SU-DHL-6 (cell line): ENCODE data around the gene EIF4G1.
"Not testable (repeated sequence)": the region's sequence is repeated elsewhere in the genome, so short reads cannot be mapped to it uniquely, and the experiment has no call there.

Source experiments
- H2AFZ ChIP-seq: fragments of 200-600 bp; sonication (generic); 2 replicates; pipeline ENCODE4 v1.6.1; 2014; ENCODE audit warnings: low read depth, mild to moderate bottlenecking, moderate library complexity, mixed read lengths, antibody characterized with exemption, low read length; ENCODE audit not compliant: severe bottlenecking
- H3F3A ChIP-seq: fragments of 200-600 bp; shearing (Covaris generic); 2 replicates; pipeline ENCODE4 v1.6.0; 2016; ENCODE audit warnings: antibody characterized with exemption, mild to moderate bottlenecking; ENCODE audit not compliant: insufficient read depth
- H3K27ac ChIP-seq: fragments of 200-600 bp; sonication (generic); 2 replicates; pipeline ENCODE4 v1.5.1; 2016; ENCODE audit warnings: low read depth, mild to moderate bottlenecking, low read length, moderate library complexity, mixed read lengths
- H3K27me3 ChIP-seq: fragments of 200-600 bp; sonication (generic), shearing (Covaris generic); 2 replicates; pipeline ENCODE4 v1.6.0; 2014; ENCODE audit warnings: mild to moderate bottlenecking, low read length
- H3K36me3 ChIP-seq: fragments of 200-600 bp; sonication (generic); 2 replicates; pipeline ENCODE4 v1.6.1; 2014; ENCODE audit warnings: mild to moderate bottlenecking, low read length, mixed read lengths
- H3K4me2 ChIP-seq: fragments of 300-600, 200-600 bp; shearing (Covaris generic), sonication (generic); 2 replicates; pipeline ENCODE4 v1.6.0; 2014; ENCODE audit warnings: low read length, low read depth, mild to moderate bottlenecking; ENCODE audit not compliant: poor library complexity, severe bottlenecking
- H3K4me3 ChIP-seq: fragments of 200-600 bp; sonication (generic); 2 replicates; pipeline ENCODE4 v1.5.1; 2014; ENCODE audit warnings: antibody characterized with exemption, low read length, mild to moderate bottlenecking, mixed read lengths; ENCODE audit not compliant: insufficient read depth, poor library complexity, severe bottlenecking
- H3K79me2 ChIP-seq: fragments of 200-600 bp; sonication (generic); 2 replicates; pipeline ENCODE4 v1.6.1; 2014; ENCODE audit warnings: mild to moderate bottlenecking, low read length, moderate library complexity; ENCODE audit not compliant: insufficient read depth
- H3K9ac ChIP-seq: fragments of 200-600 bp; sonication (generic); 2 replicates; pipeline ENCODE4 v1.7.0; 2014; ENCODE audit warnings: mild to moderate bottlenecking, low read length
- H3K9me2 ChIP-seq: fragments of 200-600 bp; sonication (generic); replicated peaks from 2 replicates; pipeline ENCODE4 v1.6.1; 2014; ENCODE audit warnings: low read length; ENCODE audit not compliant: insufficient read depth
- H3K9me3 ChIP-seq: fragments of 200-600 bp; sonication (generic); 2 replicates; pipeline ENCODE4 v1.6.1; 2014; ENCODE audit warnings: low read length, mixed read lengths; ENCODE audit not compliant: insufficient read depth
- H4K20me1 ChIP-seq: fragments of 200-600 bp; sonication (generic); 2 replicates; pipeline ENCODE4 v1.6.1; 2014; ENCODE audit warnings: low read depth, mild to moderate bottlenecking, antibody characterized with exemption, low read length, moderate library complexity, mixed read lengths
- EZH2phosphoT487 ChIP-seq: fragments of 200-600 bp; sonication (generic), shearing (Covaris generic); conservative IDR thresholded peaks from 2 replicates; pipeline ENCODE4 v1.6.1; 2018; ENCODE audit warnings: mild to moderate bottlenecking, antibody characterized with exemption, low read length, moderate library complexity, mixed read lengths
- TF ChIP-seq, protein P1 (sequence below): fragments of 200-600 bp; sonication (generic); IDR thresholded peaks from one replicate; pipeline ENCODE4 v1.5.1; 2017; ENCODE audit warnings: antibody characterized with exemption, mild to moderate bottlenecking, low read length, moderate library complexity; ENCODE audit not compliant: insufficient read depth, poor library complexity, severe bottlenecking

The EIF4G1 gene, protein sequence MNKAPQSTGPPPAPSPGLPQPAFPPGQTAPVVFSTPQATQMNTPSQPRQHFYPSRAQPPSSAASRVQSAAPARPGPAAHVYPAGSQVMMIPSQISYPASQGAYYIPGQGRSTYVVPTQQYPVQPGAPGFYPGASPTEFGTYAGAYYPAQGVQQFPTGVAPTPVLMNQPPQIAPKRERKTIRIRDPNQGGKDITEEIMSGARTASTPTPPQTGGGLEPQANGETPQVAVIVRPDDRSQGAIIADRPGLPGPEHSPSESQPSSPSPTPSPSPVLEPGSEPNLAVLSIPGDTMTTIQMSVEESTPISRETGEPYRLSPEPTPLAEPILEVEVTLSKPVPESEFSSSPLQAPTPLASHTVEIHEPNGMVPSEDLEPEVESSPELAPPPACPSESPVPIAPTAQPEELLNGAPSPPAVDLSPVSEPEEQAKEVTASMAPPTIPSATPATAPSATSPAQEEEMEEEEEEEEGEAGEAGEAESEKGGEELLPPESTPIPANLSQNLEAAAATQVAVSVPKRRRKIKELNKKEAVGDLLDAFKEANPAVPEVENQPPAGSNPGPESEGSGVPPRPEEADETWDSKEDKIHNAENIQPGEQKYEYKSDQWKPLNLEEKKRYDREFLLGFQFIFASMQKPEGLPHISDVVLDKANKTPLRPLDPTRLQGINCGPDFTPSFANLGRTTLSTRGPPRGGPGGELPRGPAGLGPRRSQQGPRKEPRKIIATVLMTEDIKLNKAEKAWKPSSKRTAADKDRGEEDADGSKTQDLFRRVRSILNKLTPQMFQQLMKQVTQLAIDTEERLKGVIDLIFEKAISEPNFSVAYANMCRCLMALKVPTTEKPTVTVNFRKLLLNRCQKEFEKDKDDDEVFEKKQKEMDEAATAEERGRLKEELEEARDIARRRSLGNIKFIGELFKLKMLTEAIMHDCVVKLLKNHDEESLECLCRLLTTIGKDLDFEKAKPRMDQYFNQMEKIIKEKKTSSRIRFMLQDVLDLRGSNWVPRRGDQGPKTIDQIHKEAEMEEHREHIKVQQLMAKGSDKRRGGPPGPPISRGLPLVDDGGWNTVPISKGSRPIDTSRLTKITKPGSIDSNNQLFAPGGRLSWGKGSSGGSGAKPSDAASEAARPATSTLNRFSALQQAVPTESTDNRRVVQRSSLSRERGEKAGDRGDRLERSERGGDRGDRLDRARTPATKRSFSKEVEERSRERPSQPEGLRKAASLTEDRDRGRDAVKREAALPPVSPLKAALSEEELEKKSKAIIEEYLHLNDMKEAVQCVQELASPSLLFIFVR (N-terminal part only)

DNA sequence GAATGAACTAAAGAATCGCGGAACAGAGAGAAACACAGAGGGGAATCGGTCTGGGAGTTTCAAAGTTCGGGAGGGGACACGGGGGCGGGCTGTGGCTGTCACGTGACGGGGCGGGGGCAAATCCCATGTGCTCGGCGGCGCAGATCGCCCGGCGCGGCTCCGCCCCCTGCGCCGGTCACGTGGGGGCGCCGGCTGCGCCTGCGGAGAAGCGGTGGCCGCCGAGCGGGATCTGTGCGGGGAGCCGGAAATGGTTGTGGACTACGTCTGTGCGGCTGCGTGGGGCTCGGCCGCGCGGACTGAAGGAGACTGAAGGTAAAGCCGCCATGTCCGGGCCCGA lies at the start of gene EIF4G1:
Gene EIF4G1, plus strand, starts transcription at position 244 of the 337 bp plus-strand sequence. CDS start 1,191 bp downstream, outside the sequence.
- Histone ChIP-seq H3F3A (0 out of 2 replicates have a peak, but pooled peaks cover 7% of the 10 kb centered on the region), H3K9me2 (no peaks in the 10 kb centered on the region), H3K4me2 (peak within 1 kb of the TSS; percentile 88), H3K27ac (peak within 1 kb of the TSS; percentile 76), H3K9ac (peak within 1 kb of the TSS; percentile 99), H4K20me1 (peaks cover 8% of the 10 kb centered on the region; the same call in 1 of the 2 replicates), H3K79me2 (peaks cover 47% of the 10 kb centered on the region), H3K36me3 (no peaks in the 10 kb centered on the region), H2AFZ (peak within 1 kb of the TSS; percentile 91), H3K9me3 (no peaks in the 10 kb centered on the region), H3K27me3 (no peaks in the 10 kb centered on the region), H3K4me3 (peak within 1 kb of the TSS; percentile 99)
- TF ChIP-seq, protein P1, sequence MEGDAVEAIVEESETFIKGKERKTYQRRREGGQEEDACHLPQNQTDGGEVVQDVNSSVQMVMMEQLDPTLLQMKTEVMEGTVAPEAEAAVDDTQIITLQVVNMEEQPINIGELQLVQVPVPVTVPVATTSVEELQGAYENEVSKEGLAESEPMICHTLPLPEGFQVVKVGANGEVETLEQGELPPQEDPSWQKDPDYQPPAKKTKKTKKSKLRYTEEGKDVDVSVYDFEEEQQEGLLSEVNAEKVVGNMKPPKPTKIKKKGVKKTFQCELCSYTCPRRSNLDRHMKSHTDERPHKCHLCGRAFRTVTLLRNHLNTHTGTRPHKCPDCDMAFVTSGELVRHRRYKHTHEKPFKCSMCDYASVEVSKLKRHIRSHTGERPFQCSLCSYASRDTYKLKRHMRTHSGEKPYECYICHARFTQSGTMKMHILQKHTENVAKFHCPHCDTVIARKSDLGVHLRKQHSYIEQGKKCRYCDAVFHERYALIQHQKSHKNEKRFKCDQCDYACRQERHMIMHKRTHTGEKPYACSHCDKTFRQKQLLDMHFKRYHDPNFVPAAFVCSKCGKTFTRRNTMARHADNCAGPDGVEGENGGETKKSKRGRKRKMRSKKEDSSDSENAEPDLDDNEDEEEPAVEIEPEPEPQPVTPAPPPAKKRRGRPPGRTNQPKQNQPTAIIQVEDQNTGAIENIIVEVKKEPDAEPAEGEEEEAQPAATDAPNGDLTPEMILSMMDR, result no peak
- TF ChIP-seq EZH2phosphoT487, result no peak

DNA sequence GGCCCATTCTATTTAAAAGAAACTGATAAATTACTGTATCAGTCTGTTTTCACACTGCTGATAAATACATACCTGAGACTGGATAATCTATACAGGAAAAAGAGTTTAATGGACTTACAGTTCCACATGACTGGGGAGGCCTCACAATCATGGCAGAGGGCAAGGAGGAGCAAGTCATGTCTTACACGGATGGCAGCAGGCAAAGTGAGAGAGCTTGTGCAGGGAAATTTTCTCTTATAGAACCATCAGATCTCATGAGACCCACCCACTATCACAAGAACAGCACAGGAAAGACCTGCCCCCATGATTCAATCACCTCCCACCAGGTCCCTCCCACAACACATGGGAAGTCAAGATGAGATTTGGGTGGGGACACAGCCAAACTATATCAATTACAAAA lies 47.2 kb upstream of the EIF4G1 start:
- not testable (repeated sequence) for H3K27me3 ChIP-seq, H3K79me2 ChIP-seq, H3K36me3 ChIP-seq, H3K9ac ChIP-seq, H3F3A ChIP-seq, H3K4me2 ChIP-seq, H3K27ac ChIP-seq, H2AFZ ChIP-seq, H3K4me3 ChIP-seq, H3K9me2 ChIP-seq, H4K20me1 ChIP-seq, H3K9me3 ChIP-seq

DNA sequence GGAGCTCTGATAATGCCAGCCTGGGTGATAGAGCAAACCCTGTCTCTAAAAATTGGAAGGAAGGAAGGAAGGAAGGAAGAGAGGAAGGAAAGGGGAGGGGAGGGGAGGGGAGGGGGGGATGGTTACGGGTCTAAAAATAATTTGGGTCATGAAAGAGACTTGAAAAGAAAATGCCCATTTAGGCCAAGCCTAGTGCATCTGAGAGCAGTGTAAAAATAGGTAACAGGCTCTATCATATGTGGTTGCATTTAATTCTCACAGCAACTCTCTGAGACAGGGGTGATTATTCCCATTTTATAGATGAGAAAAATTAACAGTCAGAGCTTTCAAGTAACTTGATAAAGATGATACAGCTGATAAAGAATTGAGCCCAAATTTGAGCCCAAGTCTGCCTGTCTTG lies 42.1 kb upstream of the EIF4G1 start:
- Histone ChIP-seq H4K20me1 (no peaks in the 10 kb centered on the region), H2AFZ (no peak overlapping the region), H3K4me2 (no peak overlapping the region), H3K79me2 (no peaks in the 10 kb centered on the region), H3F3A (no peaks in the 10 kb centered on the region), H3K27ac (no peak overlapping the region), H3K9ac (no peak overlapping the region), H3K27me3 (no peaks in the 10 kb centered on the region), H3K4me3 (no peak overlapping the region), H3K36me3 (no peaks in the 10 kb centered on the region), H3K9me2 (no peaks in the 10 kb centered on the region), H3K9me3 (no peaks in the 10 kb centered on the region)
- TF ChIP-seq EZH2phosphoT487, result no peak
- TF ChIP-seq, protein P1, result no peak
